HG02571 (cell line): ENCODE measurements around the gene DCAF5.

Experiments
- ATAC-seq: cut with Tn5 transposase; IDR thresholded peaks from one replicate; pipeline ENCODE4 v1.9.1; 2021; ENCODE audit warnings: mild to moderate bottlenecking, moderate library complexity; ENCODE audit not compliant: unreplicated experiment

Gene DCAF5

DNA sequence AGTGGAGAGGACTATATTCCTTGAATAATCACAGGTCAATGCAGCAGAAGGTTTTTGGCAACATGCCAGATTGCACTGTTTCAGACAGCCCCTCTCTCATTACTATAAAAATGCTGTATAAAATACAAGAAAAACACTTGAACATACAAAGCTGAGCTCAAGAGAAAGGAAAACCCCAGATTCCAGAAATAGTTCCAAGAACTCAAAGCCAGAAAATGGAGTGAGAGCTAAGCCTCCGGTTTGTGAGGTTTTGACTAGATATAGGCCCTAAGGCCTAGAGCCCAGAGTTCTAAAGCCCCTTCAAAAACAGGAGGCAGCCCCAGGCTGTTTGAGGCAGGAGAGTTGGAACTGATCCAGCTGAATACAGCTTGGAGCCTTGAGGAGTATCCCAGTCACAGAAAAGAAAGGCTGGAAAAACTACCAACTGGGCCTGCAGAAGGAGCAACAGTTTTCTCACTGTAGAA is 144.5 kb downstream of the DCAF5 start:
- ATAC-seq, result no peak

GRCh38 chr14:69006346-69006745 is 146.6 kb downstream of the DCAF5 start:
- ATAC-seq, result no peak

GRCh38 chr14:69005432-69006148 is 147.3 kb downstream of the DCAF5 start:
- no peak for ATAC-seq

- no peak for ATAC-seq
Measured at GRCh38 chr14:69004731-69005431, 148.0 kb downstream of the DCAF5 start.

DNA sequence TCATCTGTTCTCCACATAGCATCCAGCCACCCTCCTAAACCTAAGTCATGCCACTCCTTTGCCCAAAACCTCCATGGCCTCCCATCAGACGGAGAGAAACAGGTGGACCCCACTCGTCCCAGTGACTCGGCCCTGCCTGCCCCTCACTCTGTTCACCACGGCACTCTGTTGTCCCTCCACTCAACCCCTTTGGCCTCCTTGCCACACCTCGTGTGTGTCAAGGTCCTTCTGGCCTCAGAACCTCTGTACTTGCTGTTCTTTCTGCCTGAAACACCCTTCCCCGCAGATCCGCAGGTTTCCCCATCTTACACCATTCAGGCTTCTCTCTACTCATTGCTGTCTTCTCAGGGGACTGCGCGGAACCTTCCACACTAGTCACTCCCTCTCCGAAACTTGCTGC is 149.3 kb downstream of the DCAF5 start:
- no peak for ATAC-seq

- no peak for ATAC-seq
Measured at GRCh38 chr14:69002069-69002468, 150.8 kb downstream of the DCAF5 start.

GRCh38 chr14:69001375-69001774 is 151.5 kb downstream of the DCAF5 start:
- ATAC-seq, result no peak
